ENCODE measurements around the gene APCDD1L.

Gene APCDD1L

GRCh38 chr20:58519940-58520712 lies 4.9 kb upstream of the APCDD1L start:
- Histone ChIP-seq H3K4ac (ENCODE audit: low read length) (no peak overlapping the region), H3K9ac (ENCODE audit: low read depth, low read length, poor library complexity) (no peak overlapping the region), H3K4me3 (ENCODE audit: low read length in 2 of 2) (no peak overlapping the region), H3K4me1 (ENCODE audit: control insufficient read depth in 2 of 2, insufficient read depth in 1 of 2, low read depth in 1 of 2, low read length in 2 of 2) (peaks cover 0 to 14% of the 10 kb centered on the region in 2 donors), H3K79me1 (ENCODE audit: low read depth, low read length) (no peaks in the 10 kb centered on the region), H3K27ac (replicated peaks; ENCODE audit: low read length) (no peak overlapping the region), H2BK15ac (ENCODE audit: low read length) (no peak overlapping the region), H4K91ac (ENCODE audit: low read depth, low read length, poor library complexity) (no peak overlapping the region), H2BK12ac (ENCODE audit: low read length) (no peak overlapping the region), H2BK5ac (ENCODE audit: low read length) (no peak overlapping the region), H3K27me3 (ENCODE audit: control insufficient read depth in 3 of 3, insufficient read depth in 3 of 3, low read depth in 1 of 3, low read length in 3 of 3) (peaks cover 0 to 49% (median 12%) of the 10 kb centered on the region in 3 experiments), H3K36me3 (replicated peaks in 1 of 2; ENCODE audit: control insufficient read depth in 2 of 2, insufficient read depth in 2 of 2, low read length in 2 of 2) (no peaks in the 10 kb centered on the region), H3K4me2 (ENCODE audit: insufficient read depth, low read length, poor library complexity, severe bottlenecking) (no peak overlapping the region), H4K8ac (ENCODE audit: low read depth, low read length) (no peak overlapping the region), H2BK120ac (ENCODE audit: low read depth, low read length) (no peak overlapping the region), H3K23ac (ENCODE audit: low read depth, low read length, poor library complexity) (no peak overlapping the region), H2AK5ac (ENCODE audit: low read depth, low read length) (no peak overlapping the region), H3K14ac (ENCODE audit: low read length) (no peak overlapping the region), H2AFZ (ENCODE audit: low read length) (no peak overlapping the region), H3K18ac (ENCODE audit: low read length) (no peak overlapping the region), H3K9me3 (replicated peaks in 1 of 2; ENCODE audit: control insufficient read depth in 2 of 2, insufficient read depth in 1 of 2, low read depth in 1 of 2, low read length in 2 of 2) (peaks cover 0 to 7% of the 10 kb centered on the region in 2 donors)
- no peak for DNase-seq (ENCODE audit: low spot score)
- no CpG with 5 or more reads among the region's 5 CpGs for WGBS, 2 donors (ENCODE audit: extremely low coverage in 2 of 2, insufficient read length in 2 of 2, insufficient replicate concordance in 1 of 2)

GRCh38 chr20:58518896-58519593 lies 3.8 kb upstream of the APCDD1L start:
- peaks cover 0 to 12% of the 10 kb centered on the region in 2 donors for H3K4me1 ChIP-seq (ENCODE audit: control insufficient read depth in 2 of 2, insufficient read depth in 1 of 2, low read depth in 1 of 2, low read length in 2 of 2)
- H3K9me3 ChIP-seq (replicated peaks in 1 of 2; ENCODE audit: control insufficient read depth in 2 of 2, insufficient read depth in 1 of 2, low read depth in 1 of 2, low read length in 2 of 2): peaks cover 0 to 2% of the 10 kb centered on the region in 2 donors
- H3K18ac ChIP-seq (ENCODE audit: low read length): no peak overlapping the region
- H3K79me1 ChIP-seq (ENCODE audit: low read depth, low read length): no peaks in the 10 kb centered on the region
- H3K27me3 ChIP-seq (ENCODE audit: control insufficient read depth in 3 of 3, insufficient read depth in 3 of 3, low read depth in 1 of 3, low read length in 3 of 3): peaks cover 4 to 60% (median 23%) of the 10 kb centered on the region in 3 experiments
- no peak overlapping the region for H4K8ac ChIP-seq (ENCODE audit: low read depth, low read length)
- H2BK5ac ChIP-seq (ENCODE audit: low read length): no peak overlapping the region
- no peak overlapping the region for H3K4me3 ChIP-seq (ENCODE audit: low read length in 2 of 2)
- no CpG with 5 or more reads among the region's 7 CpGs for WGBS, 2 donors (ENCODE audit: extremely low coverage in 2 of 2, insufficient read length in 2 of 2, insufficient replicate concordance in 1 of 2)
- H3K4me2 ChIP-seq (ENCODE audit: insufficient read depth, low read length, poor library complexity, severe bottlenecking): no peak overlapping the region
- H3K9ac ChIP-seq (ENCODE audit: low read depth, low read length, poor library complexity): no peak overlapping the region
- no peak overlapping the region for H3K23ac ChIP-seq (ENCODE audit: low read depth, low read length, poor library complexity)
- no peak overlapping the region for H2AK5ac ChIP-seq (ENCODE audit: low read depth, low read length)
- H2BK12ac ChIP-seq (ENCODE audit: low read length): no peak overlapping the region
- no peak overlapping the region for H3K4ac ChIP-seq (ENCODE audit: low read length)
- H2BK15ac ChIP-seq (ENCODE audit: low read length): no peak overlapping the region
- no peak overlapping the region for H3K14ac ChIP-seq (ENCODE audit: low read length)
- H2AFZ ChIP-seq (ENCODE audit: low read length): no peak overlapping the region
- H2BK120ac ChIP-seq (ENCODE audit: low read depth, low read length): no peak overlapping the region
- H3K36me3 ChIP-seq (replicated peaks in 1 of 2; ENCODE audit: control insufficient read depth in 2 of 2, insufficient read depth in 2 of 2, low read length in 2 of 2): no peaks in the 10 kb centered on the region
- no peak for DNase-seq (ENCODE audit: low spot score)
- H4K91ac ChIP-seq (ENCODE audit: low read depth, low read length, poor library complexity): no peak overlapping the region
- no peak overlapping the region for H3K27ac ChIP-seq (replicated peaks; ENCODE audit: low read length)

GRCh38 chr20:58518387-58518786 lies 3.2 kb upstream of the APCDD1L start:
- Histone ChIP-seq H3K18ac (ENCODE audit: low read length) (no peak overlapping the region), H2BK15ac (ENCODE audit: low read length) (no peak overlapping the region), H2AK5ac (ENCODE audit: low read depth, low read length) (no peak overlapping the region), H3K4me1 (ENCODE audit: control insufficient read depth in 2 of 2, insufficient read depth in 1 of 2, low read depth in 1 of 2, low read length in 2 of 2) (peaks cover 0 to 9% of the 10 kb centered on the region in 2 donors), H3K79me1 (ENCODE audit: low read depth, low read length) (peaks cover 4% of the 10 kb centered on the region), H3K9me3 (replicated peaks in 1 of 2; ENCODE audit: control insufficient read depth in 2 of 2, insufficient read depth in 1 of 2, low read depth in 1 of 2, low read length in 2 of 2) (peaks cover 0 to 2% of the 10 kb centered on the region in 2 donors), H3K14ac (ENCODE audit: low read length) (no peak overlapping the region), H3K27ac (replicated peaks; ENCODE audit: low read length) (no peak overlapping the region), H3K36me3 (replicated peaks in 1 of 2; ENCODE audit: control insufficient read depth in 2 of 2, insufficient read depth in 2 of 2, low read length in 2 of 2) (no peaks in the 10 kb centered on the region), H3K4me2 (ENCODE audit: insufficient read depth, low read length, poor library complexity, severe bottlenecking) (no peak overlapping the region), H3K4me3 (ENCODE audit: low read length in 2 of 2) (no peak overlapping the region), H4K91ac (ENCODE audit: low read depth, low read length, poor library complexity) (no peak overlapping the region), H2BK5ac (ENCODE audit: low read length) (no peak overlapping the region), H3K23ac (ENCODE audit: low read depth, low read length, poor library complexity) (no peak overlapping the region), H3K27me3 (ENCODE audit: control insufficient read depth in 3 of 3, insufficient read depth in 3 of 3, low read depth in 1 of 3, low read length in 3 of 3) (peaks cover 7 to 66% (median 30%) of the 10 kb centered on the region in 3 experiments), H4K8ac (ENCODE audit: low read depth, low read length) (no peak overlapping the region), H2AFZ (ENCODE audit: low read length) (no peak overlapping the region), H3K9ac (ENCODE audit: low read depth, low read length, poor library complexity) (no peak overlapping the region), H3K4ac (ENCODE audit: low read length) (no peak overlapping the region), H2BK120ac (ENCODE audit: low read depth, low read length) (no peak overlapping the region), H2BK12ac (ENCODE audit: low read length) (no peak overlapping the region)
- DNase-seq (ENCODE audit: low spot score): no peak
- WGBS, 2 donors (ENCODE audit: extremely low coverage in 2 of 2, insufficient read length in 2 of 2, insufficient replicate concordance in 1 of 2): no CpG with 5 or more reads among the region's 11 CpGs
